GM12891 (cell line): ENCODE data around the gene SELENOS.

Source experiments
- DNase-seq: peaks from one replicate; pipeline ENCODE4 v3.0.0; 2011; ENCODE audit warnings: low spot score; ENCODE audit not compliant: insufficient read length
- FAIRE-seq: peaks from 2 replicates; lab custom pipeline; 2011; peaks lifted over from hg19 to GRCh38; lab: Jason Lieb, UNC
- PAX5 ChIP-seq: IDR thresholded peaks from 2 replicates; pipeline ENCODE4 v1.6.1; 2011; ENCODE audit warnings: low read length, moderate library complexity, mild to moderate bottlenecking; ENCODE audit not compliant: insufficient read depth, severe bottlenecking
- POLR2A ChIP-seq: IDR thresholded peaks from 2 replicates; pipeline ENCODE4 v1.6.1; 2011; ENCODE audit warnings: low read depth, low read length, control low read depth
- POLR2AphosphoS5 ChIP-seq: IDR thresholded peaks from 2 replicates; pipeline ENCODE4 v1.6.1; 2011; ENCODE audit warnings: low read depth, low read length, control low read depth
- POU2F2 ChIP-seq: IDR thresholded peaks from 2 replicates; pipeline ENCODE4 v1.6.1; 2011; ENCODE audit warnings: low read depth, mild to moderate bottlenecking, control low read depth, low read length, moderate library complexity
- SPI1 ChIP-seq: IDR thresholded peaks from 2 replicates; pipeline ENCODE4 v1.6.1; 2011; ENCODE audit warnings: low read depth, low read length, control low read depth
- TAF1 ChIP-seq: IDR thresholded peaks from 2 replicates; pipeline ENCODE4 v1.6.1; 2011; ENCODE audit warnings: low read depth, low read length, control low read depth

SELENOS gene

DNA sequence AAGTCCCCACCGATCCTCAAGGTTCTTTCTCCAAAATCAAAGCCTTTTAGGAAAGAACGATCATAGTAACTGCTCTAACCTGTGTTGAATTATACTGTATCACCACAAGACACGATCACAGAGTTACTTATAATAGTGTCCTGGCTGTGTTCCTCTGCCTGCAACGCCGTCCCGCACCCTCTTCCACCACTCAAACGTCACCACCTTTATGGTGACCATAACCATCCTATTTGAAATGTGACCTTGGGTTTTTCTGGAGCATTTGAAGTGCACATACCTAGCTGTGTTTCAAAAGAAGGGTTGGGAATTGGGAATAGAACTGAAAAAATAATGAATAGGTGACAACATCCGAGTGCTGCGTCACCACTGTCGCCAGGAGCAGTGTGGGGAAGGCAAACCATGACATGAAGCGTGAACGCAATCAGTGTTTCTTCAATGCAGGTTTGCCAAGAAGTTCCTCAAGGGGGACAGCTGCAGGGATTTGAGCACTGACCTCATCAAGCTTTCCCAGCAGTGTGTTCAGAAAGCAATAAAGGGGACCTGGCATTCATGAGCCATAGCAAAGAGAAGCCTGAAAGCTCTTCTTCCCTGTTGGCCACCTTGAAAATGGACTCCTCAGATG is 769 bp upstream of the SELENOS start:
- TF ChIP-seq PAX5 (no peak), TAF1 (no peak), SPI1 (no peak), POU2F2 (no peak), POLR2AphosphoS5 (no peak), POLR2A (no peak)
- FAIRE-seq (no peak), DNase-seq (no peak)

DNA sequence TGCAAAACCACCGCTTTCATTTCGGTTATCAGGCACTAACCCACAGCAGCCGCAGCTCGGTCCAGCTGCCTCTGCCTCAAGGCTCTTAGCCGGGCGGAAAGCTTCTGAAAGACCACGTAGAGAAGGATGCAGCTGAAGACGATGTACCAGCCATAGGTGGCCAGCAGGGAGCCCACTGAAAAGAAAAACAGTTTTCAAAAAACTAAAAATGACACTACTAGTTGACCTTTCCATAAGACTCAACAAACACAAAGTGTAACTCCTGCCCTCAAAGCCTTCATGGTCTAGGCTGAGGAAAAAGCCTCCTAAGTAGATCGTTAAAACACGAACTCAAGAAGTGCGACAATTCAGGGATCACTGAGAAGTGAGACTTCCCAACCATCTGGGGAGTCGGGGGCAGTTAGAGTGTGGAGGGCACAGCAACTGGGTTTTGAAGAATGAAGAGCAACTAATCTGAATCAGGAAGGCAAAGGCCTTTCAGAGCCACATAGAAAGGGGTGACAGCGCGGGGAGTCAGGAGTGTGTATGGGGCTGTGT is 716 bp downstream of the SELENOS start:
- FAIRE-seq (no peak), DNase-seq (no peak)
- TF ChIP-seq POLR2A = no peak
- no peak for TF ChIP-seq POU2F2
- no peak for TF ChIP-seq TAF1

DNA sequence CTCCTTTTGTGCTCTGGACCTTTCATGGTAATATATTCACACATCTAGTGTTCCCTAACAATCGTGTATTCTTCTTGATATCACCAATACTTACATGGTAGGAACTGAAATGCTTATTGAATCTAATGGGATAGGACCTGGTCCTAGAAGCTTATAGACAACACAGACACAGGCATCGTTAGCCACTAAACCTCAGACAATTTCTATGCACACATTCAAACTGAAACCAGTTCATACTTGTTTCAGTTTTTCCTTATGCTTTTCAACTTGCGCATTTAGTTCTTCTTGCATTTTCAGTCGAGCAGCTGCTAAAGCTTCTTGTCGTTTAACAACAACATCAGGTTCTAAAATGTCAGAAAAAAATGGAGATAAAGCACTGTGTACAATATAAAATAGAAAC is 2.3 kb downstream of the SELENOS start:
- FAIRE-seq (peak; percentile 52), DNase-seq (no peak)
- TF ChIP-seq PAX5 (no peak), POLR2A (no peak), POLR2AphosphoS5 (no peak), POU2F2 (no peak), SPI1 (no peak), TAF1 (no peak)

DNA sequence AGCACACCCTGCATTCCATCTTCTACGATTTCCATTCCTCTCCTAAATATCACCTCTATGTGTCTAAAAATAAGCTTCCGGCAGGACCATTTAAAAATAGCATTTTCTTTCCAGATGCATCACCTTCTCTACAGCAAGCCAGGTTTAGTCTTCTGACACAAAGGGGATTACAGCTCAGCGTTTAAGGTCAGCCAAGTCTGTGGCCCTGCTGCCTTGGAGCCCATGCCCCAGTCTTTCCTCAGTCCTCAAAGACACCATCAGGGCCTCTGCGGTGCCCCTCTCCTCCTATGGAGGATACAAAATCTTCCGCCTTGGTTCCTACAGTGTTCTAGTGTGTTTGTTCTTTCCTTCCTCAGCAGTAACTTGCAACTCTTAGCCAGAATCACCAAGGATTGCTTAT is 3.8 kb downstream of the SELENOS start:
- no peak for TF ChIP-seq SPI1
- TF ChIP-seq POLR2AphosphoS5 = no peak
- TF ChIP-seq PAX5 = no peak
- TF ChIP-seq POLR2A = no peak
- TF ChIP-seq POU2F2 = no peak
- no peak for TF ChIP-seq TAF1
- FAIRE-seq (no peak), DNase-seq (no peak)

DNA sequence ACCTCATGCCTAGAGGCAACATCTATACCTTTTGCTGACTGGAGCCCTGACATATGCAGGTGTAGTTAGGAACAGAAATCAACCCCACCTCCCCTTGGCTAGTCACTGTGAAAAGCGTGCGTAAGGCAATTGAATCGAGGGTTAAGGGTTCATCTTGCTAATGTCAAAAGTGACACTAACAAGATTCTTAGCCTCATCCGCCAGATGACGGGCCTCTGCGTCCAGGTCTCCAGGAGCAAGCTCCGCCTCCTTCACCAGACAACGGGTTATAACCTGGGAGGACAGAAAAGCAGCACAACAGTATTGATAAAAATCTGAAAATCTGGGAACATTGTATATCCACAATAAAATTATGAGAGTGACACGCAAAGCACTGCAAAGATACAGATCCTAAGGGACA is 4.7 kb downstream of the SELENOS start:
- DNase-seq = no peak
- TF ChIP-seq TAF1 (no peak), POLR2AphosphoS5 (no peak), POU2F2 (no peak), PAX5 (no peak), POLR2A (no peak), SPI1 (no peak)
- no peak for FAIRE-seq

DNA sequence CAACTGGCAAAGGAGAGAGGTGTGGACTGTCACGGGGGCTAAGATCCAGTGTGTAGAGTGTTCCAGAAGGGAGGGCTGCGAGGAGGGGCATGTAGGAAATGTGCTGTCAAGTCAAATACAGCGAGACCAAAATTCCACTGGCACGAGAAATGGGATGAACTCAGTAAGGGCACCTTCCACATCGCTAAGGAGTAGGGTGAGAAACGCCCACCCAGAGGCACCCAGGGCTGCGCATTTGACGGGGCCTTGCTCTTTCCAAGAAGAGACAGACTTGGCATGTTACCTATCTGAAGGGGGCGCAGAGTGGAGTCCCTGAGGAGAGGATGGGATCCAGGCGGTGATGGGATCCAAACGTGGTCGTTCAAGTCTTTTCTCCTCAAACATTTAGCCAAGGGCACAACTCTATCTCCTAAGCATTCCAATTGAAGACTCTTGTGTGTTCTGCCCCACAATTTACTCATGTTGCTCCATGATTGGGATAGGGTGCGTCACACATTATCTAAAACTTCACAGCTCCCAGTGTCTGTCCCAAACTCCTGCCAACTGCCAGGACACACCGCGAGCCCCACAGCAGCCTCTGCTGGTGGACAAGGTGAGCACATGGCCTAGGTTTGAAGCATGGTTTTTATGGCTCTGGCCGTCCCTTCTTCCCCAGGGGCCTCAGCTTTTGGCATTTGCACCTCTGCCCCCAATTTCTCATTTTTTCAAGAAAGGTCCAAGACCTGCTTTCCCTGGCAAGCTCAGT is 7.6 kb downstream of the SELENOS start:
- FAIRE-seq = no peak
- no peak for TF ChIP-seq POLR2A
- TF ChIP-seq POLR2AphosphoS5 = peak; percentile 51; the same call in 1 of the 2 replicates
- DNase-seq = no peak

DNA sequence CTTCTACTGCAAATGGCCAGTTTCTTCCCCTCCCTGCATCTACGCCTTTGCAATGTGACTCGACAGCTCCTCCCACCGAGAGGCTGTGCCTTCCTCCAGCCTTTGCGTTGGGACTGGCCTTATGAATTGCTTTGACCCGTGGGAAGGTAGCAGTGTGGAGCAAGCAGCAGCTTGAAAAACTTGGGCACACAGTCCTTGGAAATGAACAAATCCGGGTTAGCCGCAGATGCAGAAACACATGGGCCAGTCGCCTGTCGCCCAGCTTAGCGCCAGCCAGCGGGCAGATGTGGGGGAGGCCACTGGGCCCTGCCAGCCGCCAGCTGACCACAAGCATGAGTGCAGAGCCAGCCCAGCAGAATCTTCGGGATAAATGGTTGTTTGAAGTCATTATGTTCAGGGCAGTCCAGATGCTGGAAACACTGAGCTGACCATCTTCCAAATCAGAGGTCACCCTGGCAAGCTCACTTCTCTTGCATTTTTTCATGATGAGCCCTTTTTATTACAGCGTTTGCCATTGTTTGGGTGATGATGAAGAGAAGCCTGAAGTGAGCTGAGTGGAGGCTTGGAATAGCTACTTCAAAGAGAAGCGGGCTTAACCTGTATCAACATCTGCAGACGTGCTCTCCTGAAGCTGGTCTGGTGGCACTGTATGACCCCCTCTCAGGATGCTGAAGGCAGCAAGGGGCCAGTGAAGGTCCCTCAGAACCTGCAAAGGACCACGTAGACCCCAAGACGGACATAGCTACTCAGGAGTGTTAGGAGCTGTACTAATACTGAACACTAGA is 9.8 kb downstream of the SELENOS start:
- DNase-seq = no peak
- FAIRE-seq = no peak
- TF ChIP-seq POLR2A (no peak), SPI1 (no peak), PAX5 (no peak), POU2F2 (no peak), TAF1 (no peak), POLR2AphosphoS5 (no peak)

DNA sequence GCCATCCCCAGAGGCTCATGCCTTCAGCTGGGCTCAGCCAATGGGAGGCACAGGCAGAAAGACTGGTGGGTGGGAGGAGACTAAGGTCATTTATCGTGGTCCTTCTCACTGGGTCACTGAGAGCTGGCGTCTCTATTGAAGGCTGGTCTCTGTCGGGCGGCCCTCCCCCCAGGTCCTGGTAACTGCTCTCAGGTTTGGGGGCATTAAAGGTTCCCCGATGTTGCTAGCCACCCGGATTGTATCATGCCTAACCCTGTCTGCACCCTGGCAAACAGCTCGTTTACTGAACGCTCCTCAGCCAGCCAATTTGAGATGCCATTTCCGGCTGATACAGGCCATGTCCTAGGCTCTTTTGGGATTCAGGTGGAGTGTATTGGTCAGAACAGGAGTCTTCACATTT is 10.5 kb downstream of the SELENOS start:
- DNase-seq (no peak), FAIRE-seq (no peak)
- TF ChIP-seq TAF1 (no peak), POLR2A (no peak), POU2F2 (no peak), PAX5 (no peak), POLR2AphosphoS5 (no peak)

DNA sequence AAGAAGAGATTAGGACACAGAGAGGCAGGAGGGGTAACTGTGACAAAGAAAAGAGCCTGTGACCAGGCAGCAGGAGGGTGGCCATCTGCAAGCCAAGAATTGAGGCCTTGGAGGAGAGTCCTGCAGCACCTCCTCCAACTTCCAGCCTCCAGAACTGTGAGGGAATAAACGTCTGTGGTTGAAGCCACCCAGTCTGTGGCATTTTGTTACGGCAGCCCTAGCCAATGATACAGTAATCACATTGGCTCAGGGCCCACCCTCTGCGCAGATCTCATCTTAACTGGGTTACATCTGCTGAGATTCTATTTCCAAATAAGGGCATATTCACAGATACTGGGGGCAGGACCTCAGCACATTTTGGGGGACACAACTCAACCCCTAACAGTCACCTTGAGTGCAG is 11.3 kb downstream of the SELENOS start:
- no peak for DNase-seq
- no peak for FAIRE-seq
- TF ChIP-seq SPI1 = no peak
- no peak for TF ChIP-seq PAX5
- no peak for TF ChIP-seq TAF1
- TF ChIP-seq POLR2AphosphoS5 = no peak
- TF ChIP-seq POU2F2 = no peak
- TF ChIP-seq POLR2A = no peak
